ENCODE measurements around the gene MAPT.

- TF ChIP-seq POLR2A (IDR thresholded peaks at IDR 0.05; ENCODE audit: borderline replicate concordance, extremely low read depth, insufficient read depth, insufficient read length): no peak
- TF ChIP-seq EZH2 (IDR thresholded peaks at IDR 0.05): no peak
- no peak for TF ChIP-seq REST (IDR thresholded peaks at IDR 0.05; ENCODE audit: low read depth)
Measured at GRCh38 chr17:45873728-45874127, 20.6 kb upstream of the MAPT start.

Measured in HCT116 (cell line).